Measurements from ENCODE around the gene ZNF598. TPM values are rescaled to one million over a fixed set of nuclear protein-coding genes. Genes with fewer than 3 reads are reported as not detected.

The ZNF598 gene
- total and polyA plus RNA-seq, 2 of the 13 experiments (the other 11 are each of a cell fraction or from before 2014, with no cell fraction given), result 13.5 to 14.2 TPM

DNA sequence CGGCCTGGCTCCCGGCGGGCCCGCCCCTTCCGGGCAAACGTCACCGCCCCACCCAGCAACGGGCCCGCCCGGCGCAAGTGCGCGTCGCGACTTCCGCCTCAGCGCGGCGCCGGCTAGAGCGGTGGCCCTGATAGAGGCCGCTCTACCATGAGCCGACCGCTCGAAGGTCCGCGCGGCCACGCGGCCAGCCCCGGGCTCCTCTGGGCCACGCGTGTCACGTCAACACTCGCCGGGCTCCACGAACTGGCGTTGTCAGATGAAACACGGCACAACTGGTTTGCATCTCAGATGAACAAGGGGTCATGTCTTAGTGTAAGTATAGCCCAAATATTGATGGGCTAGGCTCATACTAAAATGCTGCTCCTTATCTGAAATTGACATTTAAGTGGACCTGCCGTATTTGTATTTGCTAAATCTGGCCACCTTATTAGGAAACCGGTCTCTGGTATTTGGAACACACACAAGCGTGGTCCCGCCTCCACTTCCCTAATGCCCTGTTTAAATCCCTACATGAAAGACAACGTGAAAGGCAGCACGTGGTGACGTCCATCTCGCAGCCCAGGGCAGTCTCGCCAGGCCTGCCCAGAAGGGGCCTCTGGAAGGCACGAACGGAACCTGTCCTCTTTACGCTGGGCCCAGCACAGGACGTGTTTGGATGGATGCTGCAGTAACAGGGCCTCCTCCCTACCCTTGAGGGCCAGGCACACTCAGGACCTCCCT lies at the start of gene ZNF598 (continued):
- no peak for TF ChIP-seq ZNF207 (IDR thresholded peaks at IDR 0.05; ENCODE audit: borderline replicate concordance)
- no peak for TF ChIP-seq FOXM1 (CRISPR knock-in tag; IDR thresholded peaks at IDR 0.05)
- no peak for TF ChIP-seq ZSCAN22 (CRISPR knock-in tag; IDR thresholded peaks at IDR 0.05)
- TF ChIP-seq TBL1XR1 (IDR thresholded peaks at IDR 0.05; ENCODE audit: borderline replicate concordance, low read length, partially characterized antibody), result no peak
- TF ChIP-seq, protein P1, sequence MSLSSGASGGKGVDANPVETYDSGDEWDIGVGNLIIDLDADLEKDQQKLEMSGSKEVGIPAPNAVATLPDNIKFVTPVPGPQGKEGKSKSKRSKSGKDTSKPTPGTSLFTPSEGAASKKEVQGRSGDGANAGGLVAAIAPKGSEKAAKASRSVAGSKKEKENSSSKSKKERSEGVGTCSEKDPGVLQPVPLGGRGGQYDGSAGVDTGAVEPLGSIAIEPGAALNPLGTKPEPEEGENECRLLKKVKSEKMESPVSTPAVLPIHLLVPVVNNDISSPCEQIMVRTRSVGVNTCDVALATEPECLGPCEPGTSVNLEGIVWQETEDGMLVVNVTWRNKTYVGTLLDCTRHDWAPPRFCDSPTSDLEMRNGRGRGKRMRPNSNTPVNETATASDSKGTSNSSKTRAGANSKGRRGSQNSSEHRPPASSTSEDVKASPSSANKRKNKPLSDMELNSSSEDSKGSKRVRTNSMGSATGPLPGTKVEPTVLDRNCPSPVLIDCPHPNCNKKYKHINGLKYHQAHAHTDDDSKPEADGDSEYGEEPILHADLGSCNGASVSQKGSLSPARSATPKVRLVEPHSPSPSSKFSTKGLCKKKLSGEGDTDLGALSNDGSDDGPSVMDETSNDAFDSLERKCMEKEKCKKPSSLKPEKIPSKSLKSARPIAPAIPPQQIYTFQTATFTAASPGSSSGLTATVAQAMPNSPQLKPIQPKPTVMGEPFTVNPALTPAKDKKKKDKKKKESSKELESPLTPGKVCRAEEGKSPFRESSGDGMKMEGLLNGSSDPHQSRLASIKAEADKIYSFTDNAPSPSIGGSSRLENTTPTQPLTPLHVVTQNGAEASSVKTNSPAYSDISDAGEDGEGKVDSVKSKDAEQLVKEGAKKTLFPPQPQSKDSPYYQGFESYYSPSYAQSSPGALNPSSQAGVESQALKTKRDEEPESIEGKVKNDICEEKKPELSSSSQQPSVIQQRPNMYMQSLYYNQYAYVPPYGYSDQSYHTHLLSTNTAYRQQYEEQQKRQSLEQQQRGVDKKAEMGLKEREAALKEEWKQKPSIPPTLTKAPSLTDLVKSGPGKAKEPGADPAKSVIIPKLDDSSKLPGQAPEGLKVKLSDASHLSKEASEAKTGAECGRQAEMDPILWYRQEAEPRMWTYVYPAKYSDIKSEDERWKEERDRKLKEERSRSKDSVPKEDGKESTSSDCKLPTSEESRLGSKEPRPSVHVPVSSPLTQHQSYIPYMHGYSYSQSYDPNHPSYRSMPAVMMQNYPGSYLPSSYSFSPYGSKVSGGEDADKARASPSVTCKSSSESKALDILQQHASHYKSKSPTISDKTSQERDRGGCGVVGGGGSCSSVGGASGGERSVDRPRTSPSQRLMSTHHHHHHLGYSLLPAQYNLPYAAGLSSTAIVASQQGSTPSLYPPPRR (CRISPR knock-in tag; IDR thresholded peaks at IDR 0.05; ENCODE audit: borderline replicate concordance), result no peak
- peak; percentile 83; the same call in 1 of the 2 replicates for TF ChIP-seq KDM5B (CRISPR knock-in tag; IDR thresholded peaks at IDR 0.05; ENCODE audit: borderline replicate concordance)
- peak; percentile 33; the same call in 1 of the 2 replicates for TF ChIP-seq ISL2 (CRISPR knock-in tag; IDR thresholded peaks at IDR 0.05)
- TF ChIP-seq HDAC1 (CRISPR knock-in tag; IDR thresholded peaks at IDR 0.05), result peak; percentile 67; the same call in 1 of the 2 replicates
- TF ChIP-seq, protein P2, sequence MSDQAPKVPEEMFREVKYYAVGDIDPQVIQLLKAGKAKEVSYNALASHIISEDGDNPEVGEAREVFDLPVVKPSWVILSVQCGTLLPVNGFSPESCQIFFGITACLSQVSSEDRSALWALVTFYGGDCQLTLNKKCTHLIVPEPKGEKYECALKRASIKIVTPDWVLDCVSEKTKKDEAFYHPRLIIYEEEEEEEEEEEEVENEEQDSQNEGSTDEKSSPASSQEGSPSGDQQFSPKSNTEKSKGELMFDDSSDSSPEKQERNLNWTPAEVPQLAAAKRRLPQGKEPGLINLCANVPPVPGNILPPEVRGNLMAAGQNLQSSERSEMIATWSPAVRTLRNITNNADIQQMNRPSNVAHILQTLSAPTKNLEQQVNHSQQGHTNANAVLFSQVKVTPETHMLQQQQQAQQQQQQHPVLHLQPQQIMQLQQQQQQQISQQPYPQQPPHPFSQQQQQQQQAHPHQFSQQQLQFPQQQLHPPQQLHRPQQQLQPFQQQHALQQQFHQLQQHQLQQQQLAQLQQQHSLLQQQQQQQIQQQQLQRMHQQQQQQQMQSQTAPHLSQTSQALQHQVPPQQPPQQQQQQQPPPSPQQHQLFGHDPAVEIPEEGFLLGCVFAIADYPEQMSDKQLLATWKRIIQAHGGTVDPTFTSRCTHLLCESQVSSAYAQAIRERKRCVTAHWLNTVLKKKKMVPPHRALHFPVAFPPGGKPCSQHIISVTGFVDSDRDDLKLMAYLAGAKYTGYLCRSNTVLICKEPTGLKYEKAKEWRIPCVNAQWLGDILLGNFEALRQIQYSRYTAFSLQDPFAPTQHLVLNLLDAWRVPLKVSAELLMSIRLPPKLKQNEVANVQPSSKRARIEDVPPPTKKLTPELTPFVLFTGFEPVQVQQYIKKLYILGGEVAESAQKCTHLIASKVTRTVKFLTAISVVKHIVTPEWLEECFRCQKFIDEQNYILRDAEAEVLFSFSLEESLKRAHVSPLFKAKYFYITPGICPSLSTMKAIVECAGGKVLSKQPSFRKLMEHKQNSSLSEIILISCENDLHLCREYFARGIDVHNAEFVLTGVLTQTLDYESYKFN (CRISPR knock-in tag; conservative IDR thresholded peaks at IDR 0.05), result peak; percentile 13; the same call in 1 of the 2 replicates
- TF ChIP-seq ZNF17 (CRISPR knock-in tag; IDR thresholded peaks at IDR 0.05), result no peak
- TF ChIP-seq, protein P3, sequence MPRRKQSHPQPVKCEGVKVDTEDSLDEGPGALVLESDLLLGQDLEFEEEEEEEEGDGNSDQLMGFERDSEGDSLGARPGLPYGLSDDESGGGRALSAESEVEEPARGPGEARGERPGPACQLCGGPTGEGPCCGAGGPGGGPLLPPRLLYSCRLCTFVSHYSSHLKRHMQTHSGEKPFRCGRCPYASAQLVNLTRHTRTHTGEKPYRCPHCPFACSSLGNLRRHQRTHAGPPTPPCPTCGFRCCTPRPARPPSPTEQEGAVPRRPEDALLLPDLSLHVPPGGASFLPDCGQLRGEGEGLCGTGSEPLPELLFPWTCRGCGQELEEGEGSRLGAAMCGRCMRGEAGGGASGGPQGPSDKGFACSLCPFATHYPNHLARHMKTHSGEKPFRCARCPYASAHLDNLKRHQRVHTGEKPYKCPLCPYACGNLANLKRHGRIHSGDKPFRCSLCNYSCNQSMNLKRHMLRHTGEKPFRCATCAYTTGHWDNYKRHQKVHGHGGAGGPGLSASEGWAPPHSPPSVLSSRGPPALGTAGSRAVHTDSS (CRISPR knock-in tag; conservative IDR thresholded peaks at IDR 0.05), result no peak
- no peak for TF ChIP-seq MAFF (IDR thresholded peaks at IDR 0.05; ENCODE audit: low read depth, low read length)
- TF ChIP-seq ZNF746 (CRISPR knock-in tag; IDR thresholded peaks at IDR 0.05), result 0 out of 2 replicates have a peak, but pooled peaks have one; percentile 43
- no peak for TF ChIP-seq ARHGAP35 (CRISPR knock-in tag; IDR thresholded peaks at IDR 0.05; ENCODE audit: borderline replicate concordance)
- 0 out of 2 replicates have a peak, but pooled peaks have one; percentile 24 for TF ChIP-seq SRF (IDR thresholded peaks at IDR 0.05; ENCODE audit: low read depth, low read length)
- TF ChIP-seq ZNF33B (CRISPR knock-in tag; IDR thresholded peaks at IDR 0.05), result no peak
- TF ChIP-seq NCOA1 (CRISPR knock-in tag; IDR thresholded peaks at IDR 0.05), result no peak

Measured in HepG2 (cell line).